Fibroblast of lung (primary cell): Measurements from ENCODE around the gene USP36. TPM values are rescaled to one million over a fixed set of nuclear protein-coding genes. Genes with fewer than 3 reads are reported as not detected.

ENCODE experiments used
- DNase-seq, 2 donors: peaks; one replicate each; pipeline versions ENCODE4 v3.0.0 to v3.0.0-alpha.2; 2010; ENCODE audit warnings: low read depth in 2 of 2
- H2AFZ ChIP-seq: 2 replicates; pipeline ENCODE4 v1.5.1; 2012; ENCODE audit warnings: low read length, control low read depth, inconsistent platforms
- H3K27ac ChIP-seq: 2 replicates; pipeline ENCODE4 v1.5.1; 2011; ENCODE audit warnings: low read length, control low read depth; ENCODE audit not compliant: insufficient read depth
- H3K27me3 ChIP-seq: 2 replicates; pipeline ENCODE4 v1.5.1; 2011; ENCODE audit warnings: mild to moderate bottlenecking, low read length; ENCODE audit not compliant: control insufficient read depth, insufficient read depth
- H3K36me3 ChIP-seq: 2 replicates; pipeline ENCODE4 v1.5.1; 2011; ENCODE audit warnings: low read length; ENCODE audit not compliant: control insufficient read depth, insufficient read depth
- H3K4me1 ChIP-seq: 2 replicates; pipeline ENCODE4 v1.5.1; 2011; ENCODE audit warnings: low read length; ENCODE audit not compliant: control insufficient read depth, insufficient read depth; ENCODE audit errors: extremely low read depth
- H3K4me2 ChIP-seq: 2 replicates; pipeline ENCODE4 v1.5.1; 2011; ENCODE audit warnings: low read length, control low read depth; ENCODE audit not compliant: insufficient read depth; ENCODE audit errors: extremely low read depth
- H3K4me3 ChIP-seq, 4 experiments: fragments of 200-600 bp in 1 of 4; sonication (generic) in 1 of 4; replicated peaks in 1 of 4; 2 replicates each; pipeline ENCODE4 v1.5.1; 2011 to 2016; ENCODE audit warnings: low read length in 4 of 4, low read depth in 3 of 4, mild to moderate bottlenecking in 3 of 4, control low read depth in 2 of 4, inconsistent platforms in 1 of 4, mixed read lengths in 1 of 4; ENCODE audit not compliant: insufficient read depth in 1 of 4; ENCODE audit errors: control extremely low read depth in 1 of 4
- H3K79me2 ChIP-seq: 2 replicates; pipeline ENCODE4 v1.5.1; 2012; ENCODE audit warnings: mild to moderate bottlenecking, low read length, inconsistent platforms; ENCODE audit not compliant: control insufficient read depth, insufficient read depth
- H3K9ac ChIP-seq: 2 replicates; pipeline ENCODE4 v1.5.1; 2011; ENCODE audit warnings: mild to moderate bottlenecking, low read length, control low read depth; ENCODE audit not compliant: insufficient read depth
- H3K9me3 ChIP-seq: 2 replicates; pipeline ENCODE4 v1.5.1; 2012; ENCODE audit warnings: low read depth, low read length; ENCODE audit not compliant: control insufficient read depth, insufficient read depth
- H4K20me1 ChIP-seq: 2 replicates; pipeline ENCODE4 v1.5.1; 2011; ENCODE audit warnings: low read length; ENCODE audit not compliant: control insufficient read depth, insufficient read depth; ENCODE audit errors: extremely low read depth
- CTCF ChIP-seq, 2 donors: IDR thresholded peaks in 1 of 2; conservative IDR thresholded peaks in 1 of 2; 1 replicate in 1 of 2; 2 replicates in 1 of 2; pipeline ENCODE4 v1.5.1; 2011 to 2012; ENCODE audit warnings: low read length in 2 of 2, control low read depth in 1 of 2, inconsistent platforms in 1 of 2, low read depth in 1 of 2, mild to moderate bottlenecking in 1 of 2
- EZH2 ChIP-seq: IDR thresholded peaks from 2 replicates; pipeline ENCODE4 v1.5.1; 2012; ENCODE audit warnings: low read length, control low read depth, mild to moderate bottlenecking; ENCODE audit errors: missing control alignments
- polyA plus RNA-seq, 2 donors: library from polyadenylated mRNA; depleted of rRNA in 1 of 2; stranded (reverse) in 1 of 2; unstranded in 1 of 2; fragments of >200 nt; gene quantifications; 2 replicates each; pipeline ENCODE4 v1.2.1, GENCODE V29; 2011 to 2012; ENCODE audit warnings: missing spikeins in 1 of 2
- total RNA-seq: library from RNA; depleted of rRNA; stranded (reverse); fragments of >200 nt; gene quantifications from 2 replicates; pipeline ENCODE4 v1.2.1, GENCODE V29; 2014

USP36 gene
- total and polyA plus RNA-seq, 2 donors (not counting 1 experiment from before 2014, with no cell fraction given): 15.4 to 18.3 TPM

GRCh38 chr17:78748048-78748729 is 92.4 kb downstream of the USP36 start:
- no peak for DNase-seq
- H3K9ac ChIP-seq: no peak overlapping the region
- no peaks in the 10 kb centered on the region for H3K27me3 ChIP-seq
- no peak overlapping the region for H3K27ac ChIP-seq
- H2AFZ ChIP-seq: no peak overlapping the region
- H4K20me1 ChIP-seq: no peaks in the 10 kb centered on the region
- H3K4me1 ChIP-seq: peaks cover 4% of the 10 kb centered on the region
- no peaks in the 10 kb centered on the region for H3K79me2 ChIP-seq
- H3K9me3 ChIP-seq: no peaks in the 10 kb centered on the region
- H3K4me2 ChIP-seq: no peak overlapping the region
- H3K4me3 ChIP-seq: no peak overlapping the region
- TF ChIP-seq EZH2 (no peak), CTCF (conservative IDR thresholded peaks at IDR 0.05 in 1 of 2, IDR thresholded peaks at IDR 0.05 in 1 of 2; ENCODE audit: low read depth in 1 of 2, low read length in 2 of 2) (no peak)
- H3K36me3 ChIP-seq: no peaks in the 10 kb centered on the region

- DNase-seq: no peak
- Histone ChIP-seq H3K79me2 (no peaks in the 10 kb centered on the region), H3K9me3 (no peaks in the 10 kb centered on the region), H4K20me1 (no peaks in the 10 kb centered on the region), H3K4me3 (no peak overlapping the region), H3K4me2 (no peak overlapping the region), H2AFZ (no peak overlapping the region), H3K4me1 (peaks cover 4% of the 10 kb centered on the region), H3K36me3 (no peaks in the 10 kb centered on the region), H3K27me3 (no peaks in the 10 kb centered on the region), H3K27ac (no peak overlapping the region), H3K9ac (no peak overlapping the region)
- TF ChIP-seq EZH2: no peak
These were observed 93.1 kb downstream of the USP36 start for GRCh38 chr17:78747488-78747887.

- Histone ChIP-seq H3K27me3 (no peaks in the 10 kb centered on the region), H4K20me1 (no peaks in the 10 kb centered on the region), H3K9ac (no peak overlapping the region), H3K27ac (no peak overlapping the region), H3K36me3 (no peaks in the 10 kb centered on the region), H3K4me1 (peaks cover 4% of the 10 kb centered on the region), H2AFZ (no peak overlapping the region), H3K4me2 (no peak overlapping the region), H3K4me3 (no peak overlapping the region), H3K79me2 (no peaks in the 10 kb centered on the region), H3K9me3 (no peaks in the 10 kb centered on the region)
- no peak for DNase-seq
- TF ChIP-seq EZH2 (no peak), CTCF (conservative IDR thresholded peaks at IDR 0.05 in 1 of 2, IDR thresholded peaks at IDR 0.05 in 1 of 2; ENCODE audit: low read depth in 1 of 2, low read length in 2 of 2) (no peak)
These were observed 93.7 kb downstream of the USP36 start for GRCh38 chr17:78746949-78747269.
